Measurements from ENCODE around the gene FOXA1.

The FOXA1 gene

DNA sequence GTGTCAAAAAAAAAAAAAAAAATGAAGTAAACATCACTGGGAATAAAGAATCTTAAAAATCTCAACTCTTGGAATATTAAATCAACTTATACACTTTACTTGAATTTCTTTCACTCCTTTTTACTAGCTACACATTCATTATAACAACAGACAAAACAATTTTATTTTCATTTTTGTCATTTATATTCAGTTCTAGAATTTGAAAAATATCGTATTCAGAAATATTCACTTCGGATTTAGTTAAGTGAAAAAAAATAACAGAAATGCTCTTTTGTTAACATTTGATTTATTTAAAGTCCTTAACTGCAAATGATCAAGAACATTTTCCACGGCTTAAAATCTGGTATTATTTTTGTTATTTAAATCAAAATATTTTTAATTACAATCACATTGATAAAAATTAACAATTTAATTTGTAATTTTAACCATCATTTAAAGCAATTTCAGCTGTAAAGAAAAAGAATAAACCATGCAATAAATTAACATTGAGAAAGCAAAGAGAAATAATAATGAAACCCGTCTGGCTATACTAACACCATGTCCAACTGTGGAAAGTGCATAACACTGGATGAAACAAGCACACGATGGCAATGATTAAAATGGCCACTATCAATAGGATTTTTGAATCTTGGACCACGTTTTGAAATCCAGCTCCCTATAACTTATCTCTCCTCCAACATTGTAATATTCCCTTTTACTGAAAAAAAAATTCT, 5.2 kb downstream of the FOXA1 start:
- no peak for DNase-seq

DNA sequence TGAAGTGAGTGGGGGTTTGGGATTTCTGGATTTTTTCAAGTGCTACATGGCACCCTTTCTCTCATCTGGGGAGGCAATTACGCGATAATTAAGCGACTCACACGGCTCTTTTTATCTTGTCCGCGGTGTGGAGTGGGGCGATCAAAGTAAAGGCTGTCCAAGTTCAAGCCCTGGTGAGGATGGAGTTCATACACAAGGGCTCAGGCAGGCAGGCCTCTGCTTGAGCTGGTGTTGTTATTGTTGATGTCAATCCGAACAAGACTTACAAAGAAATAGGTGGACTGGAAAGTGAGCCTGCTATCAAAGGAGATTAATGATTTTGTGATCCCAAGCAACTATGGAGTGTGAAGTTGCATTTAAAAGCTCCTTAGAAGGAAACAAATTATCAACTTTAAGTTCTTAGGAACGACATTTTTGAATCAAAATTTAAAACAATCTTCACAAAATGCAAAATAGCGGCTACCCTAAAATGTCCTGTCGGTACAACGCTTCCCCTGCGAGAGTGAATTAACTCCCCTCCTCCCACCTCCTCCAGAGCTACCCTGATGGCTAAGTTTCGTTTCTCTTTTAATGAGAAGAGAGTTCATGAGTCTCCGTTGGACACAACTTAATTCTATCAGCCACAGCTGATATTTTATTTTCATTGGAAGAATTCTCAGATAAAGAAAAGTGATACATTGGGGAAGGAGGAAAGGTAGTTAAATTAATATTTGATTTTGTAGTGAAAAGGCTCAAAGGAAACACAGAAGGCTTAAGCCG, 5.9 kb downstream of the FOXA1 start:
- peak; percentile 58 for DNase-seq

DNA sequence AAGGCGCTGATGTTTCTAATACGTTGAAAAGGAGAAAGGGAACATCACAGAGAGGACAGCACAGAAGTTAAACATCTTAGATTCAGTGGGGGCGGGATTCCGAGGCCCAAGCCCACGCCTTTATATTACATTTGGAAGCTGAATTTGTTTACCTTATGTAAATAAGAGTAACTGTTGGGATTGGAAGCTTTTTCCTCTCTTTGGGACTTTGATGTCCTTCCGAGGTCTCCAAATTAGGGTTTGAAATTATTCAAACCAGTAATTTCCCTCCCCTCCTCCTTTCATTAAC, 6.4 kb downstream of the FOXA1 start:
- no peak for DNase-seq

DNA sequence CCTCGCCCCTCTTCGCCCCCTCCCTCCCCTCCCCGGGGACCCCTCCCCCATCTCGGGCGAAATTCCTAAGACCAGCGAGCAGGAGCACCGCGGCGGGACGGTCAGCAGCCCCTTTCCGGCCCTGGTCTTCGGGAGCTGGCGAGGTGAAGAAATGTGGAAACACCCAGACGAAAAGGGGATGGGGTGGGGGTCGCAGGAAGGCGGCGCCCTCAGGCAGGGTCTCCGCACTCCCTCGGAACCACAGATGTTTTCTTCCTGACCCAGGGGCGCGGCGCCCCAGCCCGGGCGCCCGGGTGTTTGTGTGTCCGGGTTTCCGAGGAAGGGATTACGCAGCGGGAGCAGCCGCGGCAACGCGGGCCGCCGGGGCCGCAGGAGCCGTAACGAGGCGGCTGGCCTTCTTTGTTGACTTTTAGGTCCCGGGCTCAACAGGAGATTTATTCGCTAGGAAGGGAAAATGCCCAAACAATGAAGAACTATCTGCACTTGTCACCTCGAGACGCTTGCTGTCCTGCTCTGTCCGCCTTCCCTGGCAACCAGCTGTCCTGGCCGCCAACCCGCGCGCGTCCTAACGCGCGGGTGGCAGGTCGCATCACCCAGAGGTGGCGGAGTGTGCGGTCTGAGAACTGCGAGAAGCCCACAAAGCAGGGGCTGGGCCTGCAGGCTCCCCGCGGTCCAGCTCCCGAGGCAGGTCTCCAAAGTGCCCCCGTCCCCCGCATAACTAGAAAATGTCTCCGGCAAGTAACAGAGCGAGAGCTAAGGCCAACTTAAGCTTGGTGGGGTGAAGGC, 7.0 kb downstream of the FOXA1 start:
- peak; percentile 92 for DNase-seq

DNA sequence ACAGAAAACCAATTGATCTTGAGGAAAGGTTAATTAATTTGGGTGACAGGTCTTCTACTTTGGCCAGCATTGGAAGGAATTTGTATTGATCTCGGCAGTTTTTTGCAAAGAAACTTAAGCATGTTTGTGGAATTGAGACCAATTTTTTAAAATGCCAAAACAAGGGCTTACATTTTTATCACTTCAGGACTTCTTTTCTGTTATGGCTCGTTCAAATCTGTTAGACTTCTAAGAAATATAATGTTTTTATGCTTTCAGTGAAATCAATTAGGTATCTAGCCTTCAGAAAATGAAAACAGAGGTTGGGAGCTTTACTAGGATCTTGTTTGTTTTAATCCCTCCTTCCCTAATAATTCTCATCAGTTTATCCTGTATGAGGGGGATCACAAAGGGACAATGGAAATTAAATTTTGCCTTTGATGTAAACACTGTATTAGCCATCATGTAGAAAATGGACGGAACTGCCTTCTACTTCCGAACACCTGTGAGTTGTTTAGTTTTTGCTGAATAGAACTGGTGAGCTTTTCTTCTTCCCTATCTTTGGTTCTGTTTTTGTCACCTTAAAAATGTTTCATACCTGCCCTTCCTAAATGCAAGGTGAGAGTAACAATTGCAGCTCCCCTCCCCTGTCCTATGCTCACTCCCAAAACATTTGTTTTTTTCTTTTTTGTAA, 7.8 kb downstream of the FOXA1 start:
- DNase-seq = peak; percentile 63

DNA sequence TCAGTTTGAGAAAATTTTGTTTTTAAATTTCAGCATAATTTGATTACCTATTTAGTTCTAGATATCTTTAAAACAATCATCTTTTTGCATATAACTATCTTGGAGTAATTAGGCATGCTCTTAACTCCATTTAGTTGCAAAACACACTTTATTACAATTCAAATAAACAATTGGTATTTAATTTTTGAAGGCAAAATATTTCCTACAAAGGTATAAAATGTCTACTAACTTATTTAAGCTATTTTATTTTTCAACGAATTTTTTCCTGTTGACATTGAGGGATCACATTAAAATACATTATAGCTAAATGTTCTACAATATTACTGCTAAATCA, 8.3 kb downstream of the FOXA1 start:
- no peak for DNase-seq

DNA sequence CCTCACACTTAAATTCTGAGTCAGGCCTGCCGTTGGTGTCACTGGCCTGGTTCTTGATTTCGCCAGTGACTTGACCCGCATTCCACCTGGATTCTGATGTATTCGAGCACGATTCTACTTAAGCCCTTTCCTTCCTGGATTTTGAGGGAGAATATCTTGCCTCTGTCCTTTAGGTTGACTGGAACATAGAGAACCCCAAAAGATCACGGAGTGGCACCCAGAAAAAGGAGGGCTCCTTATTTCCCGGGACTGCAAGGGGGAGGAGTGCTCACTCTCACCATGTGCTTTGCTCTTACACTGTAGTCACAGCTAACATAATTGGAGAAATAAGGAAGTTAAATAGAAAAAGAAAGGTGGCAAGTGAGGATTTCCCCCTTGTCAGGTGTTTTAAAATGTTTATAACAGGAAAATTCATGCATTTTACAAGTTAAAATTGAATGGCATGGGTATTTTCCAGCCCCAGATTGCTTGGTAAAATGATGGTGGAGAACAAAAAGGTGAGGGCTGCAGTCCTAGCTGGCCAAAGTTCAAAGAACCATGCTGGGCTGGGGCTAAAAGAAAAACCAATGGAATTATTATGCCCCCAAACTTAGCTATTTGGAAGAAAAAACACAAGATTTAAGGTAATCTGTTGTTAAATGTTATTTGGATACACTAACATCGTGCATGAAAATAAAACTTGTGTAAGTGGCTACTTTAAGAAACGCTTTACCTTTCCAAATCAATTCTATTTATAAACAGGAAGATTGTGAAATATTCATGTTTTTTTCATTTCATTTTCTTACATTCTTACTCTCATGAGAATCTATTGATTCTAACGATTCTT, 8.9 kb downstream of the FOXA1 start:
- DNase-seq = peak; percentile 42

DNA sequence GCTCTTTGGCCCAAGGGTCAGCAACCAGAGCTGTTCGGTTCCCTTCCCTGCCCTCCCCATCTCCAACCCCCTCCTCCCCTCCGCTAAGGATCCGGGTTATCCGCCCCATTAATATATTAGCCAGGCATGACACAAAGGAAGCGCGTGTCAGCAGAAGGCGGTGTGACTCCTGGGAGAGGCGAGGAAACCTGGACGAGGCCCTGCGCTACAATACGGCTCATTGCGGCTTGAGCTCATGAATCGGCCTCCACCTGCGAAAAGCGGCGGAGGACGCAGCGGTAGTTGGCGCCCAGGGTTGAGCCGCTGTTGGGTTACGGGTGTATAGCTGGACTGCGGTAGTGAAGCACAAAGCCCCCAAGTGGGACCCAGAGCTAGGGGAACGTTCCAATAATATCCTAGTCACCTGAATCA, 9.9 kb downstream of the FOXA1 start:
- DNase-seq = peak; percentile 63

DNA sequence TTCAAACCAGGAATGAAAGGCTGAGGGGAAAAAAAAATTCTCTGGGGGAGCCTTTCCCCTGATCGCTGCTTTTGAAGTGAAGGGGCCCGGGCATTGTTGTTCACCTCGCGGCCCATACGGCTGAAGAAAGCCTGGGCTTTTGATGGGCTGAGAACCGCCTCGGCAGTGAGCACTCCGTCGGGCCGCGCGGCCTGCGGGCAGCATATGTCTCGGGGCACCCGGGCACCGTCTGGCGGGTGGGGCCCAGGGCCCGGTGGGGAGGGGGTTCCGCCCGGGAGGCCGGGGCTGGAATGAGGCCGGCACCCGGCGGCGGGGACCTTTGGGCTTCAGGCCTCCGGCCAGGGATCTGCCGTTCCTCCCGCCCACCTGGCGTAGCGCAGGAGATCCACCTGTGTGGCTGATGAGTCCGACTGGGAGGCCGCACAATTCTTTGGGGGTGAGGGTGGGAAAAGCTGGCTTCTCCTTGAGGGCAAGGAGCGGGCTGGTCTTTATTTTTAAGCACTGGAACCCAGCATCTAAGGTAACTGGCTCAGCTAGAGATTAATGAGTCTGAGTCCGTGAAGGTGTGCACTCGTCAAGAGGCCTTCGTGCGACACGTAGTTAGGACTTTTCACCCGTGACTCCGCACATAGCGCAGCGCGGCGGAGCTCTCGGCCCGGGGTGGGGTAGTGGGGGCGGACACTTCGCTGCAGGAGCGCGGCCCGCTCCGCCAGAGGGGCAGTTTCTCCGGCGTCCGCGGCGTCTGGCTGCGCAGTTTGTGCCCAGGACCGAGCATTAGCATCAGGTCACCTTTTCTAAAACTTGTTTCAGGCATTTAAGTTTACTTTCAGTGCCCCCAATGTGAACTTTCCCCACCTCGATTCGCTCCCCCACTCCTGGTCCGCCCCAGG, 10.6 kb downstream of the FOXA1 start:
- DNase-seq = peak; percentile 64

DNA sequence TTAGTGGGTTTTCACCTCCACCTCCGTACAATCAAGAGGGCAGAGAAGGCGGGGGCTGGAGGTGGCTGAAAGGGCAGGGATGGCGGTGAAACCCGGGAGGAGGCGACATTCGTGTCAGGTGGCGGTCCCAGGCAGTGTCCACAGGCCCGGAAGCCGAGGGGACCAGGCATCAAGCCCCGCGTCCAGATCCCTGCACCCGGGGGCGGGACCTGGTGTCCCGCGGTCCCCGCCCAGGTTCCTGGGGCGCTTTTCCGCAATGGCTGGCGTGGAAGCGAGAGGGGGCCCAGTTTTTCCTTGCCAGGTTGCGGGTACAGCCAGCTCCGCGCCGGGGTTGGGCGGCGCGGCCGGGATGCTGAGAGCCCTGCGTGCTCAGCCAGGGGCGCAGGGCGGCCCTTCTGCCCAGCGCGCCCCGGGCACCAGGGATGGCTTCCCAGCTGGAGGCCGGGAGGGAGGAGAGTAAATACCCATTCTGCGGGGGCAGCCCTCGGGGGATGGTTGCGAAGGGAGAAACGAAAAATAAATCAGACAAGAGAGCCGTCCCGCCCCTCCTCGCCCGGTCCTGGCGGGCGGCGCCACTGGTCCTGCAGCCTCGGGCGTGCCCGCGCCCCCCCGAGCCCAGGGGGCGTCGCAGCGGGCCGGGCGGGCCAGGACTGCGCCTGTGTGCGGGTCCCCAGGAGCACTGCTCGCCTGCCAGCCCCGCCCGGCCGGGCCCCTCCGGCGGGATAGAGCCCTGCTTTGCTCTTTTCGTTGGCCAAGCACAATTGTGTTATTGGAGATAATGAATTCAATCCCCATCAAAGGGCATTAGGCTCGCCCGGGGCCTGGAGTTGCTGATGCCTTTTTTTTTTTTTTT, 11.5 kb downstream of the FOXA1 start:
- DNase-seq = peak; percentile 59

DNA sequence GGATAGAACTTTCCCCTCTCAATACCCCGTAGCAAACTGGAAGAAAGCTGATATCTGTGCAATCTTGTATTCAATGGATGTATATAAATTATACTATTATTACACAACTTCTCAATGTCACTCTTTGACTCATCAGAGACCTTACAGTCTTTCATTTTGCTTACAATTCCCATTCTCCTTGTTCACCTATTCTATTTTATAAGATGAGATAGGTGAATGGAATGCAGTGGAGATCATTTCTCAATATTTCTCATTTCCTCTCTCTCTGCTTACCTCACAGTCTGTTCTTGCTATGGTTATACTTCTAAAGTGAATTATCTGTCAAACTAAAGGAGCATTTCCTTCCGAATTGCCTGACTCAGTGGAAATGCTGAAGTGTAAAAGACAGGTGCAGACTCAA, 14.9 kb downstream of the FOXA1 start:
- DNase-seq = no peak

DNA sequence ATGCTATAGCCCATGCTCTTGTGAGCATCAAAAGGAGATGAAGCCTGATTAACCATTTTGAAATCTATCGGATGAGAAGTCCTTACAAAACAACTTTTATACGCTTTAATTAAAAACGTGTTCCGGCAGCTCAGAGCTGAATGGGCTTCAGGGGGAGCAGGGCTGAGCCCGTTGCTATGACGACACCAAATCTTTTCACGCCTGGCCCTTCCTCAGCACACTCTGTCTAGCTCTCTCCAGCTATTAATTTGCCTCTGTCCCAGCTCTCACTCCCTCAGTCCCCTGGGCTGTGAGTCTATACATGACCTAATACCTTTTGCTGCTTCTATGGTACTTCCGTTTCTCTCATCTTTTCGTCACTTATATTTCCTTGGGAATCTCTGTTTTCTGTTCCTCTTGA, 15.8 kb downstream of the FOXA1 start:
- no peak for DNase-seq

DNA sequence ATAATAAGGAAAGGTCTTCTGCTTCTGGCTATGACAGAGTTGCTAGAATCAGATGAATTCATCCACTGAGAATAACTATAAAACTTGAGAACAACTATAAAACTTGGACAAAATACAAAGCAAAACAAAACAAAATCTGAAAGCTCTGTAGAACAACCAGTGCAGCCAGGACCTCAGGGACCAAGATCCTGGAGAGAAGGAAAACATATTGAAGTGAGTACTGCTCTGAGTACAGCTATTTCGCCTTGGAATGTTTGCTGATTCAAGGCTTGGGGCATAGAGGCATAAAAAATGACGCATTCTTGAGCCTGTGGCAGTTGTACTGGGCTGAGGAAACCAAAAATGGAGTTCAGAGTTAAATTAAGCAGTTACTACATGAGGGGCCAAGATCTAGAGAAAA, 21.7 kb downstream of the FOXA1 start:
- DNase-seq = no peak

DNA sequence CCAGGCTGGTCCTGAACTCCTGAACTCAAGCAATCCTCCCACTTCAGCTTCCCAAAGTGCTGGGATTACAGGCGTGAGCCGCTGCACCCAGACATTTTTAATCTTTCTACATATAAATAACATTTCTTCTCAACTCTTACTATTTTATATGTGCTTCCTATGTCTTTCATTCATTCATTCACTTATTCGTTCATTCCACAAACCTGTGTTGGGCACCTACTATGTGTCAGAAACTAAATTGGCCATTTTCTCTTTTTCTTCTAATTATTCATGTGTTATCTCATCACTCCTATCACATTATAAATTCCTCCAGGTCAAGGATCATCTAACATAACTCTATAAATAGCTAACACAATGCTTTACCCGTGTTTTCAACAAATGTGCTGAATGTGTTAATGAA, 23.7 kb downstream of the FOXA1 start:
- no peak for DNase-seq

DNA sequence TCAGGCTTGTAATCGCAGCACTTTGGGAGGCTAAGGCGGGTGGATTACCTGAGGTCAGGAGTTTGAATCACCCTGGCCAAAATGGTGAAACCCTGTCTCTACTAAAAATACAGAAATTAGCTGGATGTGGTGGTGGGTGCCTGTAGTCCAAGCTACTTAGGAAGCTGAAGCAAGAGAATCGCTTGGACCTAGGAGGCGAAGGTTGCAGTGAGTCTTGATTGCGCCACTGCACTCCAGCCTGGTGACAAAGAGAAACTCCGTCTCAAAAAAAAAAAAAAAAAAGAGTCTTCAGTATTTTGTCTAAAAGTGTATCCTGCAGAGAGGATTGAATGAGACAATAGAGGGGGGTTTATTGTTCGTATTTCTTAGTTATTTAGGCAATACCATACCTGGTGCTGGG, 25.3 kb downstream of the FOXA1 start:
- no peak for DNase-seq

DNA sequence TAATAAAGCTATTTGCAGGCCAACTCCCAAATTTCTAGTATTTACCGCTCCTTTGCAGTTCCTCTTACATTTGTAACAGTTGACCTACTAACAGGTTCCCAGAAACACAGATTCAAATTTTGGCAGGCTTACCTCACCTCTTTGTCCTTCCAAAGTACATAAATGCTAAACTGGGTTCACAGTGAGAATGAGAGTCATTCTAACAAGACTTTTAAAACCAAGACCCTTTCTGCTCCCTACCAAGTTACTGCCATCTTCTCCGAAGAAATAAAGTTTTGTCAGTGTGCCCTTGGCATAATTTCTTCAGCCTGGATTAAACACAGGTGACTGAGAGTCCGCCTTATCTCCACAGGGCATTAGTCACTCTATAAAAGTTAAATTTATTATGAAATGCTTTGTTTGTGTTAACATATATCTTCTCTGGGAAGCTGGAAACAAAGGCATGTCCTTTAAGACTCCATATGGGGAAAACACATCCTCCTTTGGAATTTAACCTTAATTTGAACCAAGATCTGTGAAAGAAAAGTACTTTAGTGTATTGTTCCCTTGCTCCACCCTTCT, 28.2 kb downstream of the FOXA1 start:
- no peak for DNase-seq

DNA sequence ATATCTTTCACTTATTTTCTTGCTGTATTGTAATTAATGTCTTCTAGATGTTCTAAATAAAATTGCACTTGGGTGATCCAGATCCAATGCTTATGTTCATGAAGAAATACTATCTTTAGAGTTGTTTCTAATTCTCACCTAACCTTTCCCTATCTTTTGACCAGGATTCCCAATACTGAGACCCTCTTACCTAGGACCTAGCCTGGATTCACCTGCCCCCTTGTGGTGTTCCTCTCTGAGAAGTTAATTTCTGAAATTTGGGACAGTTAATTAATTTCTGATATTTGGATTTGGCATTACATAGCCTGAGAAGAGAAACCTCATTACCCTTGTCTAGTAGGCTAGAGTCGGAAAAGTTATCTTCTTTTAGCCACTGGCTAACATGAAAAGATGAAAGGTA, 29.5 kb downstream of the FOXA1 start:
- no peak for DNase-seq

DNA sequence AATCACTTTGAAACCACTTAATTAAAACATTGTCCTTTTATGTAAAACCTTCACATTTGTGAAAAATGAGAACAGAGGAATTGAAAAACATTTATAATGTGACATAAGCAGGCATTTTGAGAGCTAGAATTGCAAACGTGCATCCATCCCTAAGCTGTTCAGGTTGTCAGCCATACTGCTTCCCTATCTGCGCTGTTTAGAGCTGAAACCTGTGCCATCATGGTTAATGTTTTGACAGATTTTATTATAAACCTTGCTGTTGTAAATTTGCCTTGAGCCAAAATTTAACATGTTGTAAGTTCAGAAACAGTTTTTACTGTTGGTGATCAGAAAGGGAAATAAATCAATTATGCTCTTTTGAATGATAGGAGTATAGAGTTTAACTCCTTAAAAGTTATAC, 31.9 kb downstream of the FOXA1 start:
- DNase-seq = no peak

DNA sequence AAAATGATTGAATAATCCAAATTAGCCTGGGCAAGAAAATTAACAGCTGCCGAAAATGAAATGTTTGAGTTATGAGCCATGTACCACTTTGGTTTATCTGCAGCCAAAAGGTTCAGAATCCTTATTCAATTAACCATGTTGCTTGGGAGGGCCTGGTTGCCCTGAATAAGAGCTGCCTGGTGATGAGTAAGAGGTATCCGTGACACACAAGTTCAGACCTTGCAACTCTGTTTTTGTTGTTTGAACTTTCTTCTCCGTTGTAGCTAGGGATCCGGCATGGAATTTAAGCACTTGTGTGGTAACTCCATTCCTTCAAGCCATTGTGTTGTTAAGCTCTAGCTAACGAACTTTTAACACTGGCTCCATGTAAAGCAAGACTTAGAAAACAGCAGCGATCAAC, 35.7 kb downstream of the FOXA1 start:
- DNase-seq = no peak

DNA sequence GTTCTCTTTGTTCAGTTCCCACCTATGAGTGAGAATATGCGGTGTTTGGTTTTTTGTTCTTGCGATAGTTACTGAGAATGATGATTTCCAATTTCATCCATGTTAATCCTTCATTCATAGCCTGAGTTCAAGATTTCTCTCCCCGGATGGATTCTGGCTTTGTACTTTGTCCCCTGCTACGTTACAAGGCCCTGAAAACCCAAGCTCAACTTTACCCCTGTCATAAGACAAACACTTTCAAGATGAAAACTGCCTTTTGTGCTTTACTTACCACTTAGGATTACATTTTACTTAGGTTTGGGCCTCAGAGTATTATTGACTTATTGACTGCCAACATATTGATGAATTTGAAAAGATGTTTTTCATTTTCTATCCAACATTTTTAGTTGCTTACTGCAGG, 36.3 kb downstream of the FOXA1 start:
- no peak for DNase-seq
